OCI-LY3 (cell line): ENCODE data around the gene CFAP73.

Experiments
- H2AFZ ChIP-seq: fragments of 200-600, 300-600 bp; shearing (Covaris generic); 2 replicates; pipeline ENCODE4 v1.6.0; 2014; ENCODE audit warnings: antibody characterized with exemption, low read depth, low read length
- H3K27ac ChIP-seq: fragments of 200-600, 300-600 bp; sonication (generic); 2 replicates; pipeline ENCODE4 v1.5.1; 2014; ENCODE audit warnings: mild to moderate bottlenecking, low read length, moderate library complexity, mixed read lengths
- H3K27me3 ChIP-seq: fragments of 200-600, 300-600 bp; sonication (generic); 2 replicates; pipeline ENCODE4 v1.6.1; 2014; ENCODE audit warnings: low read depth, low read length, mixed read lengths
- H3K36me3 ChIP-seq: fragments of 200-600, 300-600 bp; sonication (generic); replicated peaks from 2 replicates; pipeline ENCODE3; 2014; ENCODE audit warnings: low read depth, low read length, mixed read lengths
- H3K4me1 ChIP-seq: fragments of 300-600, 200-600 bp; sonication (generic); 2 replicates; pipeline ENCODE4 v1.6.1; 2014; ENCODE audit warnings: low read length, mixed read lengths
- H3K4me2 ChIP-seq: fragments of 200-600, 300-600 bp; sonication (generic); 2 replicates; pipeline ENCODE4 v1.6.1; 2014; ENCODE audit warnings: low read length, mixed read lengths
- H3K4me3 ChIP-seq: fragments of 300-600, 200-600 bp; sonication (generic); 2 replicates; pipeline ENCODE4 v1.5.1; 2014; ENCODE audit warnings: antibody characterized with exemption, mild to moderate bottlenecking, low read length, moderate library complexity
- H3K79me2 ChIP-seq: fragments of 300-600, 200-600 bp; shearing (Covaris generic); 2 replicates; pipeline ENCODE4 v1.6.1; 2014; ENCODE audit warnings: mild to moderate bottlenecking, low read length, mixed read lengths
- H3K9ac ChIP-seq: fragments of 300-600, 200-600 bp; shearing (Covaris generic); 2 replicates; pipeline ENCODE4 v1.6.0; 2014; ENCODE audit warnings: mild to moderate bottlenecking, low read length, moderate library complexity
- H3K9me3 ChIP-seq: fragments of 200-600, 300-600 bp; shearing (Covaris generic); 2 replicates; pipeline ENCODE4 v1.6.1; 2014; ENCODE audit warnings: low read length, mixed read lengths; ENCODE audit not compliant: insufficient read depth
- H4K20me1 ChIP-seq: fragments of 200-600, 300-600 bp; sonication (generic); 2 replicates; pipeline ENCODE4 v1.6.1; 2016; ENCODE audit warnings: low read length, mixed read lengths; ENCODE audit not compliant: insufficient read depth
- EZH2phosphoT487 ChIP-seq: fragments of 200-600 bp; shearing (Covaris generic); IDR thresholded peaks from 2 replicates; pipeline ENCODE4 v1.6.1; 2018; ENCODE audit warnings: antibody characterized with exemption, mixed run types, low read depth
- TF ChIP-seq, protein P1 (sequence below): fragments of 200-600, 300-600 bp; sonication (generic); IDR thresholded peaks from 2 replicates; pipeline ENCODE4 v1.5.1; 2014; ENCODE audit warnings: antibody characterized with exemption, low read length, low read depth

The CFAP73 gene

DNA sequence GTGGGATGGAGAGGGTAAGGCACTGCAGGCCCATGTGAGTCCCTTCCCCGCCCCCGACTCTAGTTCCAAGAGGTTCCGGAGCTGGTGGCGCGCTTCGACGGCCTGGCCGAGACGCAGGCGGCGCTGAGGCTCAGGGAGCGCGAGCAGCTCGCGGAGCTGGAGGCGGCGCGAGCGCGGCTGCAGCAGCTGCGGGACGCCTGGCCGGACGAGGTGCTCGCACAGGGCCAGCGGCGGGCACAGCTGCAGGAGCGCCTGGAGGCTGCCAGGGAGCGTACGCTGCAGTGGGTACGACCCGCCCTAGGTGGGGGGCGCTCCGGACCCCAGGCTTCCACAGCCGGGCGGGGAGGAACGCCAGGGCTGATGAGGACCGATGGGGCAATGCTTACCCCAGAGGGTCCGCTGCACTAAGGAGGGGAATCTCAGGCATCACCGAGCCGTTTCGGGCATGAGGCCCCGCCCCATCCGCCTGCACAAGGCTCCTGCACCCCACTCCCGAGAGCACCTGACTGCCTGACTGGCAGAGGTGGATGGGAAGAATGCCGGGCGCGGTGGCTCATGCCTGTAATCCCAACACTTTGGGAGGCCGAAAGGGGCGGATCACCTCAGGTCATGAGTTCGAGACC lies 4.9 kb downstream of the CFAP73 start:
- Histone ChIP-seq H2AFZ (no peak overlapping the region), H3K79me2 (no peaks in the 10 kb centered on the region), H4K20me1 (no peaks in the 10 kb centered on the region; the same call in 1 of the 2 replicates), H3K9ac (no peak overlapping the region), H3K36me3 (peaks cover 12% of the 10 kb centered on the region), H3K4me3 (no peak overlapping the region), H3K27ac (no peak overlapping the region), H3K4me2 (no peak overlapping the region), H3K4me1 (peaks cover 2% of the 10 kb centered on the region; the same call in 1 of the 2 replicates), H3K27me3 (peaks cover 13% of the 10 kb centered on the region), H3K9me3 (no peaks in the 10 kb centered on the region)
- TF ChIP-seq, protein P1, sequence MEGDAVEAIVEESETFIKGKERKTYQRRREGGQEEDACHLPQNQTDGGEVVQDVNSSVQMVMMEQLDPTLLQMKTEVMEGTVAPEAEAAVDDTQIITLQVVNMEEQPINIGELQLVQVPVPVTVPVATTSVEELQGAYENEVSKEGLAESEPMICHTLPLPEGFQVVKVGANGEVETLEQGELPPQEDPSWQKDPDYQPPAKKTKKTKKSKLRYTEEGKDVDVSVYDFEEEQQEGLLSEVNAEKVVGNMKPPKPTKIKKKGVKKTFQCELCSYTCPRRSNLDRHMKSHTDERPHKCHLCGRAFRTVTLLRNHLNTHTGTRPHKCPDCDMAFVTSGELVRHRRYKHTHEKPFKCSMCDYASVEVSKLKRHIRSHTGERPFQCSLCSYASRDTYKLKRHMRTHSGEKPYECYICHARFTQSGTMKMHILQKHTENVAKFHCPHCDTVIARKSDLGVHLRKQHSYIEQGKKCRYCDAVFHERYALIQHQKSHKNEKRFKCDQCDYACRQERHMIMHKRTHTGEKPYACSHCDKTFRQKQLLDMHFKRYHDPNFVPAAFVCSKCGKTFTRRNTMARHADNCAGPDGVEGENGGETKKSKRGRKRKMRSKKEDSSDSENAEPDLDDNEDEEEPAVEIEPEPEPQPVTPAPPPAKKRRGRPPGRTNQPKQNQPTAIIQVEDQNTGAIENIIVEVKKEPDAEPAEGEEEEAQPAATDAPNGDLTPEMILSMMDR: no peak
- TF ChIP-seq EZH2phosphoT487: no peak

GRCh38 chr12:113155060-113155459 lies 5.5 kb downstream of the CFAP73 start:
- TF ChIP-seq EZH2phosphoT487: no peak
- peaks cover 18% of the 10 kb centered on the region for H3K36me3 ChIP-seq
- peaks cover 2% of the 10 kb centered on the region; the same call in 1 of the 2 replicates for H3K4me1 ChIP-seq
- no peaks in the 10 kb centered on the region; the same call in 1 of the 2 replicates for H4K20me1 ChIP-seq
- H3K9me3 ChIP-seq: no peaks in the 10 kb centered on the region
- no peak overlapping the region for H3K4me3 ChIP-seq
- H3K27ac ChIP-seq: no peak overlapping the region
- no peaks in the 10 kb centered on the region for H3K79me2 ChIP-seq
- H3K4me2 ChIP-seq: no peak overlapping the region
- H3K27me3 ChIP-seq: peaks cover 13% of the 10 kb centered on the region
- H3K9ac ChIP-seq: no peak overlapping the region
- H2AFZ ChIP-seq: no peak overlapping the region

GRCh38 chr12:113155646-113156045 lies 6.1 kb downstream of the CFAP73 start:
- Histone ChIP-seq H3K4me3 (no peak overlapping the region), H3K27ac (no peak overlapping the region), H4K20me1 (no peaks in the 10 kb centered on the region; the same call in 1 of the 2 replicates), H3K79me2 (no peaks in the 10 kb centered on the region), H3K27me3 (peaks cover 13% of the 10 kb centered on the region), H3K36me3 (peaks cover 24% of the 10 kb centered on the region), H3K9ac (no peak overlapping the region), H3K9me3 (no peaks in the 10 kb centered on the region), H2AFZ (no peak overlapping the region), H3K4me2 (no peak overlapping the region), H3K4me1 (peaks cover 2% of the 10 kb centered on the region; the same call in 1 of the 2 replicates)
- TF ChIP-seq, protein P1: no peak
- TF ChIP-seq EZH2phosphoT487: no peak

GRCh38 chr12:113157218-113157859 lies 7.8 kb downstream of the CFAP73 start:
- Histone ChIP-seq H3K4me3 (no peak overlapping the region), H4K20me1 (peaks cover 4% of the 10 kb centered on the region), H3K27me3 (peaks cover 7% of the 10 kb centered on the region), H2AFZ (no peak overlapping the region), H3K27ac (no peak overlapping the region), H3K9ac (no peak overlapping the region), H3K4me2 (no peak overlapping the region), H3K4me1 (peaks cover 5% of the 10 kb centered on the region; the same call in 1 of the 2 replicates), H3K79me2 (no peaks in the 10 kb centered on the region), H3K36me3 (peaks cover 31% of the 10 kb centered on the region), H3K9me3 (no peaks in the 10 kb centered on the region)
- no peak for TF ChIP-seq EZH2phosphoT487
- TF ChIP-seq, protein P1: no peak
